HG03097 (cell line): ENCODE data around the gene TRPM5.

ENCODE experiments used
- ATAC-seq: cut with Tn5 transposase; IDR thresholded peaks from one replicate; pipeline ENCODE4 v1.9.1; 2021; ENCODE audit not compliant: unreplicated experiment, low FRiP score

The TRPM5 gene

DNA sequence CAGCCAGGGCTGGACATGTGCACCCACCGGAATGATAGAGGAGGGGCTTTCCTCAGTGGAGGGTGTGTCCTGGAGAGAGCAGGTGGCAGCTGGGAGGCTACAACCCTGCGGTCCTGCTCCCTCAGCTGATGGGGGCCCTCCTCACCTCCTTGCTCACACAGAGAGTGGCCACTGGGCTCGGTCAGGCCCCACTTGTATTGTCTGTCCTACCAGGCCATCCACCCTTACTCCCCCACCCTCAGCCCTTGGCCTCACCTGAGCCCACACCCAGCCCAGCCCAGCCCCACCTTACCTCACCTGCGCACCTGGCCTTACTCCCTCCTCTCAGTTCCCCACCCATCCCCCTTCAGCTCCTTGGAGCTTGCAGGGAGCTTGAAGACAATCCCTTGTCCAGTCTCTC lies 3.1 kb downstream of the TRPM5 start:
- ATAC-seq: no peak

DNA sequence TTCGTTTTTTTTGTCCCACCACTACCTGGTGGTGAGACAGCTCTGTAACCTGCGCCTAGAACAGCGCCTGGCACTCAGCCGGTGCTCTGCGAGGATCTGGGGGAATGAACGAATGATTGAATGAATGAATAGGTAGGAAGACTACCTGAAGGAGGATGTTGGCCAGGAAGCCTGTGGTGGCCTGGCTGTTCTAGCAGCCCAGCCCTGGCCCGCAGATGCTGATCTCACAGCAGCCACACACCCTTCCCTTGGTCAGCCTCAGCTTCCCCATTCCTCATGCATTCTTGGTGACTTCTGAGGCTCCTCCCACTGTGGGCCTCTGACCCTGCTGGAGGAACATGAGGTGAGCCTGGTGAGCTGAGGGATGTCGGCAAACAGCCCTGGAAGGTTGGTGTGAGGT lies 3.7 kb downstream of the TRPM5 start:
- no peak for ATAC-seq

DNA sequence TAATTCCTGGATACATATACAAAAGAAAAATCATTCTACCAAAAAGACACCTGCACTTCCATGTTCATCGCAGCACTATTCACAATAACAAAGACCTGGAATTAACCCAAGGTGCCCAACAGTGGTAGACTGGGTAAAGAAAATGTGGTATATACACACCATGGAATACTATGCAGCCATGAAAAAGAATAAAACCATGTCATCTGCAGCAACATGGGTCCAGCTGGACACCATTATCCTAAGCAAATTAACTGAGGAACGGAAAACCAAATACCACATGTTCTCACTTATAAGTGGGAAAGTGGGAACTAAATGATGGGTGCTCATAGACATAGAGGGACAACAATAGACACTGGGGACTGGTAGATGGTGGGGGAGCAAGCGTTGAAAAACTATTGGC lies 4.5 kb downstream of the TRPM5 start:
- no peak for ATAC-seq

DNA sequence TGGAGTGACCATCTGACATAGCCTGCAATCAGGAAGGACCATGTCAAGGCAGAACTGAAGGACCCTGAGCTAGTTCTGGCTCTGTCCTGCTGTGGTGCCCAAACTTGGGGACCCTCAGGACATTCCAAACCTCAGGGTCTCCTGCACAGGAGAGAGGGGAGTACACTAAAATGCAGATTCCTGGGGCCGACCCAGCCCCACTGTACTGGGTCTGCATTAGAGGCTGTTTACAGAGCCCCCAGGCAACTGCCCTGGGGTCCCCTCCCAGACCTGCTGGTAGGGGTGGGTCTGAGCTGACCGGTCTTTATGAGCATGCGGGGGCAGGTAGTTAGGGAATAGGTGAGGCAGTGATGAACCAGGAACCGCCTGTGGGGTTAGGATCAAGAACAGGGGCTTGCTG lies 6.8 kb downstream of the TRPM5 start:
- ATAC-seq: no peak

DNA sequence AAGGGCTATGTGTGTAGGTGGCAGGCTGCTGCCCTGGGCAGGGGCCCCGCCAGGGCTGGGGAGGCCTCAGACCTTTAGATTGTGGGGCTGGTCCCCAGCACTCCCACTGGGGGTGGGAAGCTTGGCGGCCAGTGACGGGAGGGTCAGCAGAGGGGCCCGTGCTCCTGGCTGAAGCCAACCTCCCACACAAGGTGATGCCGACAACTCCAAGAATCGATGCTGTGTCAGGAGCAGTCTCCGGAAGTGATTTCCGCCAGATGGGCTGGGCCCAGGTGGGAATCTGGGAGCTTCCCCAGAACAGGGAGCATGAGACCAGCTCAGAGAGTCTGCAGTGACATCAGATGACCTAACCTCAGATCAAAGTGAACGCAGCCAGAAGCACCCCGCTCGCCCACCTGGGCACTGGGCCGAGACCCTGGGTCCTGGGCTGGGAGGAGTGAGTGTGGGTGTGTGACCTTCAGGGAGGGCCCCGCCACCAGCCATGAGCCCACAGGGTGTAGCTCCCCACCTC lies 7.7 kb downstream of the TRPM5 start:
- ATAC-seq: no peak

DNA sequence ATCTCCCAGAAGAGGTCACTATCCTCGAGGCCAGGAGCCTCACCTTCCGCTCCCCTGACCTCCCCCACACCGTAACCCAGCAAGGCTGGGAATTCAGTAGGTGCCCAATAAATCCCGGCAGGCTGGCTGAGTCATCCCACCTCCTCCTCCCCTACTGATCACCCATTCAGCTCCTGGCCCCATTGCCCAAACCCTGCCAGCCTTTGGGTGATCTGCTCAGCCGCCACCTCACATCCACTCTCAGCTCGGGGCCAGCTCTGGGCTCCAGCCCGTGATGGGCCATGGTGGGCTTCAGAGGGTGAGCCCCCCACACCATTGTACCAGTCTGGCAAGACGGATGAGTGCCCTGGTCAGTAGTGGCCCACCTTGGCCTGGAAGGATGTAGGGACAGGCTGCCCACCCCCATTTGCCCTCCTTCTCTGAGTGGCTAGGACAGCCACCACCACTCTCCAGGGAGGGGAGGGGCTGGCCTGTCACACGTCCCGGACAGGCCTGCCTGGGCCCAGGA lies 8.2 kb downstream of the TRPM5 start:
- no peak for ATAC-seq

DNA sequence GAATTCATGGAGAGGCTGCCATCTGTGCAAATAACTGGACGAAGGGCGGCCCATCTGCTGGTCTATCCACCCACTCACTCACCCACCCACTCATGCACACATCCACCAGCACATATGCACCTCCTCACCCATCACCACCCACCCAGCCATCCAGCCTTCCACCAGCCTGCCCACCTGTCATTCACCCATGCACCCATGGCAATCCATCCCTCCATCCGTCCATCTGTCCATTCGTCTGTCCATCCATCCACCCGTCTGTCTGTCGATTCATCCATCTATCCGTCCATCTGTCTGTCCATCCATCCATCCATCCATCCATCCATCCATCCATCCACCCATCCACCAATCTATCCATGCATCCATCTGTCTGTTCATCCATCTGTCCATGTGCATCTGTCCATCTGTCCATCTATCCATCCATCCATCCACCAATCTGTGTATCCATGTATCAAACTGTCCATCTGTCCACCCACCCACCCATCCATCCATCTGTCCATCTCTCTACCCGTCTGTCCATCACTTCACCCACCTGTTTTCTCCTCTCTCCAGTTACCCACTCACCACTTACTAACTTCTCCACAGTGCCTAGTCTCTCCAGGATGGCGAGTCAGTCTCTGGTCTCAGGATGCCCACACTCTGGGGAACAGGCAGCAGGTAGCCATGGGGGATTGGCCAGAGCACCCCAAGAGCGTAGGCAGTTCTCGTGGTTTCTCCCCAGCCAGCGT lies 8.9 kb downstream of the TRPM5 start:
- no peak for ATAC-seq

DNA sequence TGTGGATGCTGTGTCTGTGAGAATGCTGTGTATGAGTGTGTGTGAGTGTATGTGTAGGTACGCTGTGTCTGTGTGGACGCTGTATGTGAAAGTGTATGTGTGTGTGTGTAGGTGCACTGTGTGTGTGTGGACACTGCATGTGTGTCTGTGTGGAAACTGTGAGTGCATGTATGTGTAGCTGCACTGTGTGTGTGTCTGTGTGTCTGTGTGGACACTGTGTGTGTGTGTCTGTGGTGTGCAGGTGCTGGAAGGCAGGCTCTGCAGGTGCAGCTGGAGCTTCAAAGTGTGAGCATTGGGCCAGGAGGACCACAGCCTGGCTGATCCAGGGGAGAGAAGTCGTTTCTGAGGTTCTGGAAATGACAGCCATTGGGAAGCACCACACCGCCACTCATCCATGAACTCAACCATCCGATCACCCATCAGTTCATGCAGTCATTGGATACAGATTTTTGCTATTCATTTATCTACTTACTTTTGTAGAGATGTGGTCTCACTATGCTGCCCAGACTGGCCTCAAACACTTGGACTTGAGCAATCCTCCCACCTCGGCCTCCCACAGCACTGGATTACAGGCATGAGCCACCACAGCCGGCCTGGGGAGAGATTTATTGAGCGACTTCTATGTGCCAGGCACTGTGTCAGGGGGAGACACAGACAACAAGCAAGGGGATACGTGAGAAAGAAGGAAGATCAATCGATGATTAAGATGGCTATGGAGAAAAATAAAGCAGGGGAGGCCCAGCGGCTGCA lies 9.6 kb downstream of the TRPM5 start:
- ATAC-seq: no peak

DNA sequence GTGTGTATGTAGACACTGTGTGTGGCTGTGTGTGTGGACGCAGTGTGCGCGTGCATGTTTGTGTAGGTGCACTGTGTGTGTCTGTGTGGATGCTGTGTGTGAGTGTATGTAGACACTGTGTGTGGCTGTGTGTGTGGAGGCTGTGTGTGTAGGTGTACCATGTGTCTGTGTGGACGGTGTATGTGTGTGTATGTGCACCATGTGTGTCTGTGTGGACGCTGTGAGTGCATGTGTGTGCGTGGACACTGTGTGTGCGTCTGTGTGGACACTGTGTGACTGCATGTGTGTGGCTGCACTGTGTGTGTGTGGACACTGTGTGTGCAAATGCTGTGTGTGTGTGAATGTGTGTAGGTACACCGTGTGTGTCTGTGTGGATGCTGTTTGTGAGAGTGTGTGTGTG lies 10.3 kb downstream of the TRPM5 start:
- no peak for ATAC-seq

DNA sequence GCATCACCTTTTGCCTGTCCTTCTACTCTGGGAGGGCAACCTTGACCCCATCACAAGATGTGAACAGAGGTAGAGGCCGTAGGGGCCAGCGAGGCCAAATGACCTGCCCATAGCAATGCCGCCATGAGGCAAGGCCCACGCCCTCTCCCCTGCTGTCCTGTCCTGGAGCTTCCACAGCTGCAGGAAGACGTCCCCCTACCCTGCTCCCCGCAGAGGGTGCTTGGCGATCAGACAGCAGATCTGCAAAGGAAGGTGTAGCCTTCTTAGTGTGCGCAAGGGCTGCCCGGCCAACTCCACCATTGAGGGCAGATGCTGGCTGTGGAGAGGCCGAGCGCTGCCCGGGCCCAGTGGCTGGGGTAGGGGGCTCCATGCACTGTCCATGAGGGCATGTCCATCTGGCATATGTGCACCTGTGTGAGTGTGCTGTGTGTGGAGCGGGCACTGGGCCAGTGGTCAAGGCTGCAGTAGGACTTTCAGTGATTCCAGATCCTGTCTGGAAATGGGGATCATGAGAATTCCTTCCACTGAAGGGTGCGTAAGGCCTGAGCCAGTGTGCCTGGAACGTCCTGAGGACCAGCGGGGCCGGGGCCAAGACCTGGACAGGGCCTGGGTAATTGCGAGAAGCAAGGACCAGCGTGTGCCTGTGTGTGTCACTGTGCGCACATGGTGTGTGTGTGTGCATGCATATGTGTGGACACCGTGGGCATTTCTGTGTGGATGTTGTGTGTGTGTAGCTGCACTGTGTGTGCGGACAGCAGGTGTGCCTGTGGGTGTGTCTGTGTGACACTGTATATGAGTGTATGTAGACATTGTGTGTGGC lies 11.0 kb downstream of the TRPM5 start:
- ATAC-seq: no peak

DNA sequence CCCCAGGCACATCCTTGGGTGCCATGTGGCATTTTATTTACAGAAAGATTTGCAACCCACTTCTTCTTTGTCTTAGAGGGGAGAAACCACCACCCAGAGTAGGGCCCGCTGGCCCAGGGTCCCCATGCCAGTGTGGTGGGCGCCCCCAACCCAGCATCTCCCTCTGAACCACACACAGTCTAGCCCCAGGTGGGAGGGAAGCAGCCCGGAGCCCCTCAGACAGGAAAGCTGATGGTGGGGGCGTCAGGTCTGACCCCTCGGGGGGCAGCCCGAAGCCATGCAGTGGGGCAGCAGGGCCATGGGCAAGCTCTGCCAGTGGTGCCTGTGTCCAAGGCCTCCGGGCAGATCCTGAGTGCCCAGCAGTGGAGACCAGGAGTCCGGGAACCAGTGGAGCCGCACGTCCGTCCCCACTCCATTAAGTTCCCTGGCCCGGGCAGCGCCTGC lies 11.7 kb downstream of the TRPM5 start:
- no peak for ATAC-seq

DNA sequence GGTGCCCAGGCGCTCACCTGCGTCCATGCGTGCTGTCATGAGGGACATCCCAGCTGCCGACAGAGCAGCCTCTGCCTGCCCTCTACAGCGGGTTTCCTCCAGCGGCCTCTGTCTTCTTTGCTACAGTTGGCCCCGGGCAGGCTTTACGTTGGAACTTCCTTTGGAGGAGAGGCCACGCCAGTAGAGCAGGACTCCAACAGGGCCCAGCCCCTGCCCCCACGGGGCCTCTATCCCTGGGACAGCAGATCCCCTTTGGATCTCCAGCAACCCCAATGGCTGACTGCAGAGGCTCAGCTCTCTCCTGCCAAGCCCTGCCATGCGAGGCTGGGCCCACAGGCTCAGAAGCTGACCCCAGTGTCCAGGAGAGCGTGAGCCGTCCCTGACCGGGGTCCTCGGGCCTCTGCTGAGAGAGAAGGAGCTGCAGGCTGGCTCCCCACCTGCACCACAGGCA lies 12.1 kb downstream of the TRPM5 start:
- ATAC-seq: no peak

DNA sequence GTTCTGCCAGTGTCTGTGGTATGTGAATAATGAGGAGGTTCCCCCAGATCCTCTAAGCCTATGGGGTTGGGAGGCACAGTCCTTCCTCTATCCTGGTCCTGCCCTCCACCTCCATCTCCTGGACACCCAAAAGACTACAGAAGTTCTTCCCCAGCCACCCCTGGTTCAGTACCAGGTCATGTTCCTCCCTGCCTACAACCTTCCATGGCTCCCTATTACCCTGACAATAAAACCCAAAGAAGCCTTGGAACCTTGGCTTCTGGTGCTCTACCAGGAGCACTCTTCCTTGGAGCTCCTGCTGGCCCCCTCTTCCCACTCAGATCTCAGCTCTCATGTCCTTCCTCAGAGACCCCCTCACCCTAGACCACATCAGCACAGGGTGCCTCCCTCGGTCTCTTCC lies 12.9 kb downstream of the TRPM5 start:
- ATAC-seq: no peak

DNA sequence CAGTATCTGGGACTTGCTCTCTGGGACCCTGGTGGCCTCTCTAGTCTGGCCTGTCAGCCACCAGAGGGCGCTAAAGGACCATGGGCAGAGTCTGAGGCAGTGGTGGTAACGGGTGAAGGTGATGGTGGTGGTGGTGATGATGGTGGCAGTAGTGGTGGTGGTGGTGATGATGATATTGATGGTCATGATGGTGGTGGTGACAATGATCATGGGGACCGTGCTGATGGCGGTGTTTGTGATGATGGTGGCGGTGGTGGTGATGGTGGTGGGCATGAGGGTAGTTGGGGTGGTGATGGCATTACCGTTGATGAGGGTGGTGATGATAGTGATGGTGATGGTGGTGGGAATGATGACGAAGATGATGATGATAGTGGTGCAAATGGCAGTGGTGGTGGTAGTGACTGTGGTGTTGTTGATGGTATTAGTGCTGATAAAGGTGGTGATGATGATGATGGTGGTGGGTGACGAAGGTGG lies 16.0 kb downstream of the TRPM5 start:
- no peak for ATAC-seq

DNA sequence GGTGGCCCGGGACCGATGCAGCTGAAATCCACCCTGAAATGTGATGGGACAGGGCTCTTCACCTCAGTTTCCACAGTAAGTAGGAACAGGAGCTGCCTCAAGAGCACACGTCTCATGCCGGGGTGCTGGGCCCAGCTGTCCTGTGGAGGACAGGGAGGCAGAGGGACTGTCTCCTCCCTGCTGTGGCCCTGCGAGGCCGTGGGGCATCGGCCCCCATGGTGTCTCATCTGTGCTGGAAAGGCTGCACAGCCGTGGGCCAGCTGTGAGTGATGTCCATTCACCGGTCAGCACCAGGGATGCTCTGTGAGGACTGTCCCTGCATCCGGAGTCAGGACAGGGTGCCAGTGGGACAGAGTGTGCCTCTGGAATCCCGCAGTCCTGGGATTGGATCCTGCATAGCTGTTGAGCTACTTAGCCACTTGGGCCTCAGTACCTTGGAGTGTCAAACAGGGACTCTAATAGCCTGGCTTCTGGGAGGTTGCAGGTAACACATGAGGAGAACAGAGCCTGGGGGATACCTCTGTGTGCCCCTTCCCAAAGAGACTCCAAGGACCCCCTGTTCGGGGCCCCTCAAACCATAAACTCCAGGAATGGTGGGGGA lies 16.5 kb downstream of the TRPM5 start:
- no peak for ATAC-seq

DNA sequence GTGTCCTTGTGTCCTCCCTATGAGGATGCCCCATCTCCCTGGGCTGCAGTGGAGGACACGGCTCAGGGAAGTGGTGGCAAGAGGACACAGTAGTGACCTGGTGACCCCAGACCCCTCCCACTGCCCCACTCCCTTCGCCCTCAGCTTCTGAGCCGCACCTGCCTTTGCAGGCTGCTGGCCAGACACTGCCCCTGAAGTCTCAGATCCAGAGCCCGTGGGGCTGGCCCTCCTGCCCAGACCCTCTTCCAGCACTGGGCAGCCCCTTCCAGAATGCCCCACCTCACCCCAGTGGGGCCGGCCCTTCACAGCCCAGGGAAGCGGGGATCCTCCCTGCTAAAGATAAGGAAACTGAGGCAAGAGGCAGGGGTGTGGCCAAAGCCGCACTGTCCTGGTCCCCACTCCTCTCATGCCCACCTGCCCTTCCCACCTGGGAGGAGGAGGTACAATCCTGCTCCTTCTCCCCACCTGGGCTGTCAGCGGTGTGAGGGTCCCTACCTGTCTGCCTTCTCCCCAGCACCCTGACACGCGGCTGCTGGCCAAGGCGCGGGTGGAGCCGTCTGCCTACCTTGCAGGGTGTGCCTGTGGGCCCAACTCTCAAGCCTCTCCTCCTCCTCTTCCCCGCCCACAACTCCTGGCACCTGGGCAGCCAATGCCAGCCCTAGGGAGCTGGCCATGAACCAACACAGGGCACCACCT lies 17.3 kb downstream of the TRPM5 start:
- ATAC-seq: no peak

DNA sequence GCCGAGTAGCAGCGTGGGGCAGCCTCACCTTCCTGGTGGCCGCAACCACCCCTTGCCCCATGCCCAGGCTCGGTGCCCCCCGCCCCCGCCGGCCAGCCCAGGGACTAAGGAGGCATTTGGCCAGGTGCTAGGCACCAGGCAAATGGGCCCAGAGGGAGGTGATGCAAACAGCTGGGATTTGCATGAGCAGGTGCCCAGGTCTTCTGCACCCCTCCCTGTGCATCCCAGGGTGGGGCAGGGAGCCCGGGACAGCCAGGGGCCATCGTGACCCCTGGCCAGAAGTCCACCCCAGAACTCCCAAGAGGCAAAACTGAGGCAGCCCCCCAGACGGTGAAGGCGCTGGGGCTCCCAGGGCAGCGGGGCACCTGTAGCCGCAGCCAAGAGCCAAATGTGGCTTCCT lies 18.1 kb downstream of the TRPM5 start:
- ATAC-seq: no peak

DNA sequence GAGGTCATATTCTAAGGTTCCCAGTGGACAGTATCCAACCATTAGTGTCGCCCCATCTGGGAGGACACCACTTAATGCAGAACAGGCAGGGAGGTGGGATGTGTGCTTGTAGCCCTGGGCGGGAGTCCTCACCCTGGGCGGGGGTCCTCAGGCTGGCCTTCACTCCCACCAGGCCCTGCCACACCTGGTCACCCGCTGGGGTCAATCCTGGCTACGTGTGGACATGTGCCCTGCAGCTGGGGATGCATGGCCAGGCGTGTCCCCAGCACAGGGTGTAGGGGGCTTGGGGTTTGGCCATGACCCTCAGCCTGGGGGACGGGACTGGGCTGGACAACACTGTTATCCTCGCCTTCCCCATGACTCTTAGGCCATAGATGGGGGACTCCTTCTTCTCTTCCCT lies 18.8 kb downstream of the TRPM5 start:
- ATAC-seq: no peak

DNA sequence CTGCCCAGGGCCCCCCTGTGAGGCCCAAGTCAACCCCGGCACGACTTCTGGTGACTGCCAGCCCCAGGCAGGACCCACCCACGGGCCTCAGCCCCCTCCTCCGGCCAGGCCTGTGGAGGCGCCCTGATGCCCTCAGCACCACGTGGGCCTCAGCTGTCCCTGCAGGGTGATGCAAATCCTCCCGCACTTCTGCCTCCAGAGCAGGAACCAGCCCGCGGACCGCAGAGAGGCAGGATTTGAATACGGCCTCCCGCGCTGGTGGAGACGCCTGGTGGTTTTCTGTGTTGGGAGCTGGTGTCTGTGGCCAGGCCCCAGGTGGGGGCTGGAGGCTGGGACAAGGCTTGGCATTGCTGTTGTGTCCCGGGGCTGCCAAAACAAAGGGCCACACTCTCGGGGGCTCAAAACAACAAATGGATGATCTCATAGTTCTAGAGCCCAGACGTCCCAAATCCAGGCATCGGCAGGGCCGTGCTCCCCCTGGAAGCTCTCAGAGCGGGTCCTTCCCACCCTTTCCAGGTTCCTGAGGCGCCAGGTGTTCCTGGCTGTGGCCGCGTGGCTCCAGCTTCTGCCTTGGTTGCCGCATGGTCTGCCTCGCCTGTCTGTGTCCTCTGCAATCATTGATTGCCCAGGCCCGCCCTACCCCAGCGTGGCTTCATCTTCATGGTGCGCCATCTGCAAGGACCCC lies 19.4 kb downstream of the TRPM5 start:
- no peak for ATAC-seq
